Placental epithelial cell (primary cell): ENCODE data around the gene FAM177A1. TPM values are rescaled to one million over a fixed set of nuclear protein-coding genes. Genes with fewer than 3 reads are reported as not detected.

Experiments used
- total RNA-seq: library from RNA; depleted of rRNA; stranded (reverse); fragments of >200 nt; gene quantifications from 2 replicates; pipeline ENCODE4 v1.2.3, GENCODE V29; 2012

Gene FAM177A1
- 33.3 and 45.9 TPM in 2 replicates for total RNA-seq

GRCh38 chr14:35046048-35046750 is at the start of gene FAM177A1:
Gene FAM177A1, plus strand, starts transcription at chr14:35046272. Its CDS starts 192 bp downstream, at chr14:35046464.

GRCh38 chr14:35121887-35122695 is 76.0 kb downstream of the FAM177A1 start, which contains the start of the genes PPP2R3C and PRORP:
Gene PPP2R3C, minus strand, starts transcription at chr14:35121990. Its CDS starts 31 bp downstream, at chr14:35121959.
Gene PRORP, plus strand, starts transcription at chr14:35122552. Its CDS starts 694 bp downstream, at chr14:35123246.

Other genes starting within 250 kb of the FAM177A1 start
- gene BAZ1A, start 170.9 kb upstream of the FAM177A1 start, total RNA-seq = 14.3 and 34.2 TPM in 2 replicates
- 71.1 and 73.9 TPM in 2 replicates for gene SRP54, start 63.3 kb upstream of the FAM177A1 start, total RNA-seq
- 9.9 and 11.4 TPM in 2 replicates for gene PPP2R3C, start 75.7 kb downstream of the FAM177A1 start, total RNA-seq
- gene PRORP, start 76.3 kb downstream of the FAM177A1 start, total RNA-seq = 25.1 and 52.2 TPM in 2 replicates
- 90.3 and 177 TPM in 2 replicates for gene PSMA6, start 246.1 kb downstream of the FAM177A1 start, total RNA-seq